ENCODE measurements around the gene HACD2. TPM values are rescaled to one million over a fixed set of nuclear protein-coding genes. Genes with fewer than 3 reads are reported as not detected.

HACD2 gene
- total RNA-seq, 1 experiment from 2014 or later, result 97.7 TPM

- peaks cover 13% of the 10 kb centered on the region for H3K36me3 Mint-ChIP-seq (ENCODE audit: insufficient read depth, unreplicated experiment)
- no peak for DNase-seq (ENCODE audit: unreplicated experiment)
- H3K27ac Mint-ChIP-seq (ENCODE audit: low read depth, unreplicated experiment), result no peak overlapping the region
- H3K9me3 Mint-ChIP-seq (ENCODE audit: unreplicated experiment), result no peaks in the 10 kb centered on the region
- no TSS peak for BruUV-seq (replicated peaks)
- CTCF ChIA-PET, result no interaction called here
- no peak for TF ChIP-seq CTCF (IDR thresholded peaks at IDR 0.05; ENCODE audit: unreplicated experiment)
- intact Hi-C loops (cut with micrococcal nuclease), result no loop called here
- H3K4me3 Mint-ChIP-seq (ENCODE audit: unreplicated experiment), result no peak overlapping the region
- H3K4me1 Mint-ChIP-seq (ENCODE audit: insufficient read depth, unreplicated experiment), result no peaks in the 10 kb centered on the region
- peaks cover 35% of the 10 kb centered on the region for H3K27me3 Mint-ChIP-seq (ENCODE audit: insufficient read depth, unreplicated experiment)
- POLR2A ChIA-PET, result no interaction called here
Observed at GRCh38 chr3:123481071-123481470, 103.8 kb downstream of the HACD2 start.

GRCh38 chr3:123480428-123480827, 104.4 kb downstream of the HACD2 start:
- no TSS peak for BruUV-seq (replicated peaks)
- CTCF ChIA-PET, result interaction anchor here (1.4 kb wide), 1 partner anchor 126 kb away, joined by 8 read pairs; no protein-coding TSS in a partner anchor
- H3K4me3 Mint-ChIP-seq (ENCODE audit: unreplicated experiment), result no peak overlapping the region

GRCh38 chr3:123479891-123480290, 105.0 kb downstream of the HACD2 start:
- no peak overlapping the region for H3K27ac Mint-ChIP-seq (ENCODE audit: low read depth, unreplicated experiment)
- no peaks in the 10 kb centered on the region for H3K9me3 Mint-ChIP-seq (ENCODE audit: unreplicated experiment)
- no TSS peak for BruUV-seq (replicated peaks)
- no peak overlapping the region for H3K4me3 Mint-ChIP-seq (ENCODE audit: unreplicated experiment)
- CTCF ChIA-PET, result interaction anchor here (0.6 to 1.4 kb wide), 2 partner anchors 15 to 126 kb away, joined by 5 to 8 read pairs; no protein-coding TSS in a partner anchor
- peaks cover 2% of the 10 kb centered on the region for H3K36me3 Mint-ChIP-seq (ENCODE audit: insufficient read depth, unreplicated experiment)
- POLR2A ChIA-PET, result interaction anchor here (0.6 kb wide), 1 partner anchor 1077 kb away, joined by 3 read pairs; no protein-coding TSS in a partner anchor
- intact Hi-C loops (cut with micrococcal nuclease), result no loop called here
- TF ChIP-seq CTCF (IDR thresholded peaks at IDR 0.05; ENCODE audit: unreplicated experiment), result no peak
- no peak for DNase-seq (ENCODE audit: unreplicated experiment)
- peaks cover 4% of the 10 kb centered on the region for H3K4me1 Mint-ChIP-seq (ENCODE audit: insufficient read depth, unreplicated experiment)
- peaks cover 47% of the 10 kb centered on the region for H3K27me3 Mint-ChIP-seq (ENCODE audit: insufficient read depth, unreplicated experiment)

More at GRCh38 chr3:123480428-123480827, 104.4 kb downstream of the HACD2 start:
- peaks cover 3% of the 10 kb centered on the region for H3K4me1 Mint-ChIP-seq (ENCODE audit: insufficient read depth, unreplicated experiment)
- POLR2A ChIA-PET, result no interaction called here
- intact Hi-C loops (cut with micrococcal nuclease), result no loop called here
- H3K36me3 Mint-ChIP-seq (ENCODE audit: insufficient read depth, unreplicated experiment), result peaks cover 7% of the 10 kb centered on the region
- H3K27ac Mint-ChIP-seq (ENCODE audit: low read depth, unreplicated experiment), result no peak overlapping the region
- no peak for DNase-seq (ENCODE audit: unreplicated experiment)
- H3K9me3 Mint-ChIP-seq (ENCODE audit: unreplicated experiment), result no peaks in the 10 kb centered on the region
- TF ChIP-seq CTCF (IDR thresholded peaks at IDR 0.05; ENCODE audit: unreplicated experiment), result no peak
- H3K27me3 Mint-ChIP-seq (ENCODE audit: insufficient read depth, unreplicated experiment), result peaks cover 41% of the 10 kb centered on the region

- no peaks in the 10 kb centered on the region for H3K36me3 Mint-ChIP-seq (ENCODE audit: insufficient read depth, unreplicated experiment)
- no TSS peak for BruUV-seq (replicated peaks)
- no peak for DNase-seq (ENCODE audit: unreplicated experiment)
- CTCF ChIA-PET, result interaction anchor here (0.7 to 1.2 kb wide), 2 partner anchors 149 to 210 kb away, joined by 4 read pairs; no protein-coding TSS in a partner anchor
- H3K4me1 Mint-ChIP-seq (ENCODE audit: insufficient read depth, unreplicated experiment), result peaks cover 4% of the 10 kb centered on the region
- no peak overlapping the region for H3K4me3 Mint-ChIP-seq (ENCODE audit: unreplicated experiment)
- TF ChIP-seq CTCF (IDR thresholded peaks at IDR 0.05; ENCODE audit: unreplicated experiment), result no peak
- no peaks in the 10 kb centered on the region for H3K9me3 Mint-ChIP-seq (ENCODE audit: unreplicated experiment)
- POLR2A ChIA-PET, result no interaction called here
- peaks cover 56% of the 10 kb centered on the region for H3K27me3 Mint-ChIP-seq (ENCODE audit: insufficient read depth, unreplicated experiment)
- intact Hi-C loops (cut with micrococcal nuclease), result no loop called here
- no peak overlapping the region for H3K27ac Mint-ChIP-seq (ENCODE audit: low read depth, unreplicated experiment)
Observed at GRCh38 chr3:123478314-123478713, 106.5 kb downstream of the HACD2 start.

Measured in MCF 10A (cell line).